DMS53 treated with DMSO at 0.1 percent for 48 hours (cell line): ENCODE measurements around the gene CHRNE.
"Not testable (repeated sequence)": the region's sequence is repeated elsewhere in the genome, so short reads cannot be mapped to it uniquely, and the experiment has no call there.

Experiments used
- DNase-seq: peaks from one replicate; lab custom pipeline; 2025; ENCODE audit not compliant: unreplicated experiment; lab: John Stamatoyannopoulos, UW

CHRNE gene

GRCh38 chr17:4939796-4940554, 37.1 kb upstream of the CHRNE start, which contains the start of the genes RNF167 and SLC25A11:
RNF167 (plus strand) TSS chr17:4940268; CDS start chr17:4940910, 642 bp downstream.
SLC25A11 (minus strand) TSS chr17:4940046; CDS start chr17:4939910, 136 bp downstream.
- peak; percentile 92 for DNase-seq

GRCh38 chr17:4939546-4939795, 36.6 kb upstream of the CHRNE start:
- DNase-seq: no peak

DNA sequence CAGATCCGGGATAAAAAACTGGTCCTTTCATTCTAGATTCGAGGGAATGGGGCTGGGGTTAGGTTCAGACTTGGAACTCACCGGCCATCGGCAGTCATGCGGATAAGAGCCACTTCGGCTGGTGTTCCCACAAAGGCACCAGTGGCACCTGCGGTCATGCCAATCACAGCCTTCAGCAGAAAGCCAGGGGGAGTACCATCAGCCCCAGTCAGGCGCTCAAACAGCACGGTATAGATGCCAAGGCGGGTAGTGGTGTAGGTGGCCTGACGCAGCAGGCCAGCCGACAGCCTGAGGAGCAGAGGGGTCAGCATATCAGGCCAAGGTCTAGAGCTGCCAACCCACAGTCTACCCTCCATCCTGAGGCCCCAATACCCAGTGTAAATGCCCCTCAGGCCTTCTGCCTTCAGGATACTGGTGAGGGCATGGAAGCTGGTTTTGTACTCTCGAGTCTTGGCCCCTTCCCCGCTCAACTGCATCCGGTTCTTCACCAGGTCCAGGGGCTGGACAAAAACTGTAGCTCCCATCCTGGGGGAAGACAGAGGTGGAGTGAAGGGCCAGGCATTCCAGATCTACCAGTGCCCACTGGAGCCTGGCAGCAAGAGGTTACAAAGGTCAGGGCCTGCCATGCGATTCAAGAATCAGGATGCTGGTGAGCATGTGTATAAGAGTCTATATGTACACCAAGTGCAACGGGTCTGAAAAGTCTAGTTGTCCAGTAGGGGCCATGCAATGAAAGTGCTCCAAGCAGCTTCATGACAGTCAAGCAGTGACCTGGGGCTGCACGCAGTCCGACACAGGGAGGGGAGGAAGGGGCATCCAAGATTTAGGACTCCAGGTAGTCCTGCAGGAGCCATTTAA, 36.0 kb upstream of the CHRNE start:
- no peak for DNase-seq

DNA sequence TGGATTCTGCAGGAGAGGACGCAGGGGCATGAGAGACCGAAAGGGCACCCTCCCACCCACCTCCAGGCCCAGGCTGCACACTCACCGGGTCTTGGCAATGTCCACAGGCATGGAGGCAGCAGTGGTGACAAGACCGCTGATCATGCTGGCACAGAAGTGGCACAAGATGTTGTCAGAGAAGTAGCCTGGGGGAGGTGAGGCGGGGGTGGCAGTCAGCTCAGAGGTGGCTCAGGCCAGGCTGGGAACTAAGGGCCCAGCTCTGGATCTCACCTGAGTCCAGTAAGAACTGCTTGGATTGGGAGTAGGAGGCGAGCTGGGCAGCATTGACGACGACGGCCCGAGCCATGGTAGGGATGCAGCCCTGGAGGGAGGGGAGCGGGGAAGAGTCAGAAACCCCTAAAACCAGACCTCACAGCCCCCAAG, 35.2 kb upstream of the CHRNE start:
- no peak for DNase-seq

DNA sequence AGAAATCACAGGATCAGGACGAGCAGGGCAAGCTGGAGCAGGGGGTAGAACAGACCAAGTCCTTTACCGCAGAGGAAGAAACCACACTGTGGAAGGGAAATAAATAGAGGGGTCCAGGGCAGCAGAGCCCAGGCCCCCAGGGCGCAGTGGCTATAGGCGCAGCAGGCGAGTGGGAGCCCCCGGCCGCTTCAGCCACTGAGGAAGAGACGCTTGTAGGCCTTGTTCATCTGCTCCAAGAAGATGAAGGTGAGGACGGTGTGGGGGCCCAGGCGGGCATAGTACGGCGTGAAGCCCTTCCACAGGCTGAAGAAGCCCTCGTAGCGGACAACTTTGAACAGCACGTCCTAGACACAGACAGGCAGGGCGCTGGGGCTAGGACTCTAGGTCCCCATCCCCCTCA, 34.7 kb upstream of the CHRNE start:
- no peak for DNase-seq

- no peak for DNase-seq
Observed at GRCh38 chr17:4936436-4936835, 33.5 kb upstream of the CHRNE start.

- no peak for DNase-seq
Observed at GRCh38 chr17:4935650-4936049, 32.8 kb upstream of the CHRNE start.

- DNase-seq: no peak
Observed at GRCh38 chr17:4934173-4934979, 31.5 kb upstream of the CHRNE start.

GRCh38 chr17:4933646-4934045, 30.7 kb upstream of the CHRNE start:
- DNase-seq: no peak

GRCh38 chr17:4932756-4933155, 29.9 kb upstream of the CHRNE start:
- no peak for DNase-seq

DNA sequence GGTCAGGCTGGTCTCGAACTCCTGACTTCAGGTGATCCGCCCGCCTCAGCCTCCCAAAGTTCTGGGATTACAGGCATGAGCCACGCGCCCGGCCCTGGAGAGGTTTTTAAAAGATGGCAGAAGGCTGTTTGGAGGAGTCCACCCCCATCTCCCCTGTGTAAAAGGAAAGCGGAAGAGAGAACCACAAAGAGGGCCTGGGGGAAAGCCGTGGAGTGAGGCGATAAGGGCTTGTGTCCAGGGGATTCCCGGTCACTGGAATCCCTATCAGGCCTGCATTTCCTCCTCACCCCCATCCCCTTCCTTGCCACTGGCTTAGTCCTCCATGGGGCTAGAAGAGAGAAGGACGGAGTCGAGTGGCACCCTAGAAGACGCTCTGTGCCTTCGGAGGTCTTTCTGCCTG, 29.1 kb upstream of the CHRNE start, which contains the start of gene GP1BA:
TSS of gene GP1BA (plus strand) at position 315 of the 400 bp plus-strand sequence. CDS start 328 bp downstream, outside the sequence.
- DNase-seq: no peak

- DNase-seq: no peak
Observed at GRCh38 chr17:4928881-4929280, 26.0 kb upstream of the CHRNE start.

GRCh38 chr17:4926577-4927335, 23.9 kb upstream of the CHRNE start:
- DNase-seq: not testable (repeated sequence)

- DNase-seq: no peak
Observed at GRCh38 chr17:4921320-4921719, 18.4 kb upstream of the CHRNE start.

GRCh38 chr17:4920351-4921048, 17.6 kb upstream of the CHRNE start:
- DNase-seq: no peak

DNA sequence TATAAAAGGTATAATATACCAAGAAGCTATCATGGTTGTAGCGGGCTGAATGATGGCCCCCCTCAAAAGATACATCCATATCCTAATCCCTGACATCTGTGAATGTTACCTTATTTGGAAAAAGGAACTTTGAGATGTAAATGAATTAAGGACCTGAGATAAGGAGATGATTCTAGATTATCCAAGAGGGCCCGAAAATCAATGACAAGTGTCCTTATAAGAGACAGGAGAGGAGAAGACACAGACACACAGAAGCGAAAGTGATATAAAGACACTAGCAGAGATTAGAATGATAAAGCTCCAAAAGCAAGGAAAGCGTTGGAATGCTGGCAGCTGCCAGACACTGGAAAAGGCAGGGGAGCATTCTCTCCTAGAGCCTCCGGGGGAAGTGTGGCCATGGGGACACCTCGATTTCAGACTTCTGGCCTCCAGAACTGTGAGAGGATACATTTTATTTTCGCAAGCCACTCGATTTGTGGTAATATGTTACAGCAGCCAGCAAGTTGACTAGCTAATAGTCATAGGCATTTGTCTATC, 16.7 kb upstream of the CHRNE start:
- no peak for DNase-seq

- not testable (repeated sequence) for DNase-seq
Observed at GRCh38 chr17:4914551-4914950, 11.7 kb upstream of the CHRNE start.

DNA sequence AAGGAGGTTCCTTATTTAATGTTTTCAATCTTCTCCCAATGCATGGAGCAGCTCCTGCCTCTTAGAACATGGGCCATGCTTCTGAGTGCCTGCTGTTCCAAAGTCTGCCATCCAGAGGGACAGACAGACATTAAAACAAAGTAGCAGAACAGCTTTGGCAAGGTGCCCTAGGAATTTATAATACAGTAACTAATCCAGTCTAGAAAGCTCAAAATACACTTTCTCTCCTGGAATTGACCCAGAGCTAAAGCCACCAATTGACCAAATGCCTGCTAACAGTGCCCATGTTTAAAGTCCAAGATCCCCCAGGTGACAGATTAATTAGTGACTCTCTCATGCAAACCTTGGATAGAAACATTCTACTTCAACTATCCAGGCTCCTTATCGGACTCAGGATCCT, 11.1 kb upstream of the CHRNE start:
- no peak for DNase-seq

GRCh38 chr17:4908711-4909496, 6.0 kb upstream of the CHRNE start:
- peak; percentile 81 for DNase-seq
